Peyer's patch (tissue), 4 donors: ENCODE results near the gene OR5K1. TPM values are rescaled to one million over a fixed set of nuclear protein-coding genes. Genes with fewer than 3 reads are reported as not detected.

Experiments
- DNase-seq, 3 donors: peaks; one replicate each; pipeline ENCODE4 v3.0.0-alpha.2; 2017 to 2019
- H3K27ac ChIP-seq, 4 donors: fragments of 200-600 bp; sonication (generic); one replicate each; pipeline ENCODE4 v1.5.1; 2016 to 2019
- H3K27me3 ChIP-seq, 2 donors: fragments of 200-600 bp; sonication (generic); one replicate each; pipeline ENCODE4 v1.5.1; 2019
- H3K36me3 ChIP-seq, 3 donors: fragments of 200-600 bp; sonication (generic); one replicate each; pipeline ENCODE4 v1.5.1; 2016 to 2019
- H3K4me1 ChIP-seq, 4 donors: fragments of 200-600 bp; sonication (generic); one replicate each; pipeline ENCODE4 v1.5.1; 2016 to 2019
- H3K4me3 ChIP-seq, 4 donors: fragments of 200-600 bp; sonication (generic); 1 replicate in 3 of 4; 2 replicates in 1 of 4; pipeline ENCODE4 v1.5.1; 2016 to 2019; ENCODE audit warnings: mild to moderate bottlenecking in 1 of 4
- H3K9me3 ChIP-seq, 4 donors: fragments of 200-600 bp; sonication (generic); one replicate each; pipeline ENCODE4 v1.5.1; 2016 to 2019; ENCODE audit warnings: mild to moderate bottlenecking in 1 of 4
- CTCF ChIP-seq, 6 experiments: fragments of 450-650 bp in 4 of 6; fragments of 200-600 bp in 2 of 6; sonication (generic) in 1 of 6; IDR thresholded peaks; one replicate each; pipeline ENCODE4 v1.5.1; 2017 to 2019; ENCODE audit warnings: antibody characterized with exemption in 6 of 6, mild to moderate bottlenecking in 3 of 6, moderate library complexity in 1 of 6
- POLR2A ChIP-seq, 2 donors: fragments of 450-650 bp; IDR thresholded peaks; one replicate each; pipeline ENCODE4 v1.5.1; 2017; ENCODE audit warnings: antibody characterized with exemption in 2 of 2, mild to moderate bottlenecking in 2 of 2, moderate library complexity in 2 of 2
- total RNA-seq, 4 donors: library from RNA; depleted of rRNA; stranded (reverse); fragments of >200 nt; gene quantifications; one replicate each; pipeline ENCODE4 v1.1.0, GENCODE V29; 2016

The OR5K1 gene
- not detected for total RNA-seq

- Histone ChIP-seq H3K9me3 (no peaks in the 10 kb centered on the region), H3K4me3 (no peak within 1 kb of the TSS), H3K36me3 (no peaks in the 10 kb centered on the region), H3K27me3 (no peaks in the 10 kb centered on the region), H3K27ac (no peak within 1 kb of the TSS), H3K4me1 (no peaks in the 10 kb centered on the region)
- no peak for DNase-seq
- TF ChIP-seq POLR2A (IDR thresholded peaks at IDR 0.05) = no peak
- no peak for TF ChIP-seq CTCF (IDR thresholded peaks at IDR 0.05)
Measured at GRCh38 chr3:98462901-98463300, at the start of gene OR5K1. TSS of gene OR5K1 (plus strand) at chr3:98463201. CDS start at chr3:98469577, 6,376 bp downstream.

- no peak for DNase-seq
- no peak for TF ChIP-seq POLR2A (IDR thresholded peaks at IDR 0.05)
- TF ChIP-seq CTCF (IDR thresholded peaks at IDR 0.05) = no peak
Measured at GRCh38 chr3:98432575-98432974, 30.4 kb upstream of the OR5K1 start.

GRCh38 chr3:98433764-98434163 lies 29.2 kb upstream of the OR5K1 start:
- no peak overlapping the region for H3K27ac ChIP-seq
- no peaks in the 10 kb centered on the region for H3K27me3 ChIP-seq
- no peak for DNase-seq
- H3K36me3 ChIP-seq = no peaks in the 10 kb centered on the region
- H3K4me3 ChIP-seq = no peak overlapping the region
- H3K9me3 ChIP-seq = peaks cover 0 to 6% (median 2%) of the 10 kb centered on the region in 4 donors
- H3K4me1 ChIP-seq = no peaks in the 10 kb centered on the region
- TF ChIP-seq POLR2A (IDR thresholded peaks at IDR 0.05) = no peak
- no peak for TF ChIP-seq CTCF (IDR thresholded peaks at IDR 0.05)

More at GRCh38 chr3:98432575-98432974, 30.4 kb upstream of the OR5K1 start:
- Histone ChIP-seq H3K27ac (no peak overlapping the region), H3K9me3 (peaks cover 0 to 15% (median 2%) of the 10 kb centered on the region in 4 donors), H3K27me3 (no peaks in the 10 kb centered on the region), H3K4me1 (no peaks in the 10 kb centered on the region), H3K4me3 (no peak overlapping the region), H3K36me3 (no peaks in the 10 kb centered on the region)

GRCh38 chr3:98434412-98434811 lies 28.6 kb upstream of the OR5K1 start:
- TF ChIP-seq CTCF (IDR thresholded peaks at IDR 0.05) = no peak
- TF ChIP-seq POLR2A (IDR thresholded peaks at IDR 0.05) = no peak
- Histone ChIP-seq H3K4me3 (no peak overlapping the region), H3K27me3 (no peaks in the 10 kb centered on the region), H3K27ac (no peak overlapping the region), H3K9me3 (peaks cover 0 to 3% (median 0%) of the 10 kb centered on the region in 4 donors), H3K4me1 (no peaks in the 10 kb centered on the region), H3K36me3 (no peaks in the 10 kb centered on the region)
- no peak for DNase-seq

GRCh38 chr3:98440283-98440682 lies 22.7 kb upstream of the OR5K1 start:
- Histone ChIP-seq H3K4me3 (no peak overlapping the region), H3K36me3 (no peaks in the 10 kb centered on the region), H3K9me3 (no peaks in the 10 kb centered on the region), H3K27ac (no peak overlapping the region), H3K27me3 (no peaks in the 10 kb centered on the region), H3K4me1 (no peaks in the 10 kb centered on the region)
- DNase-seq = no peak
- no peak for TF ChIP-seq POLR2A (IDR thresholded peaks at IDR 0.05)

- no peaks in the 10 kb centered on the region for H3K9me3 ChIP-seq
- TF ChIP-seq POLR2A (IDR thresholded peaks at IDR 0.05) (no peak), CTCF (IDR thresholded peaks at IDR 0.05) (no peak)
- H3K4me1 ChIP-seq = no peaks in the 10 kb centered on the region
- no peak for DNase-seq
- no peaks in the 10 kb centered on the region for H3K36me3 ChIP-seq
- H3K27ac ChIP-seq = no peak overlapping the region
- H3K4me3 ChIP-seq = no peak overlapping the region
- no peaks in the 10 kb centered on the region for H3K27me3 ChIP-seq
Measured at GRCh38 chr3:98445949-98446406, 17.0 kb upstream of the OR5K1 start.
